T-helper 2 cell treated with Interferon-gamma antibody and Interleukin-4, amounts not matched to agents 100 ng/mL and 5 ng/mL, for 36 hours (primary cell): ENCODE results near the gene DPCD. TPM values are rescaled to one million over a fixed set of nuclear protein-coding genes. Genes with fewer than 3 reads are reported as not detected.

Source experiments
- intact Hi-C: fragments of 100-400 bp; cut with micrococcal nuclease; formaldehyde crosslinking; loops from one replicate; pipeline ENCODE4 v1.15.1; 2023
- total RNA-seq: library from RNA; stranded (reverse); gene quantifications from 2 replicates; pipeline ENCODE4 v1.2.3, GENCODE V29; 2022

Gene DPCD
- total RNA-seq, 1 donor from 2014 or later, result 2.0 TPM

- intact Hi-C loops, result no loop called here
Measured at GRCh38 chr10:101653536-101653935, 65.4 kb downstream of the DPCD start.

DNA sequence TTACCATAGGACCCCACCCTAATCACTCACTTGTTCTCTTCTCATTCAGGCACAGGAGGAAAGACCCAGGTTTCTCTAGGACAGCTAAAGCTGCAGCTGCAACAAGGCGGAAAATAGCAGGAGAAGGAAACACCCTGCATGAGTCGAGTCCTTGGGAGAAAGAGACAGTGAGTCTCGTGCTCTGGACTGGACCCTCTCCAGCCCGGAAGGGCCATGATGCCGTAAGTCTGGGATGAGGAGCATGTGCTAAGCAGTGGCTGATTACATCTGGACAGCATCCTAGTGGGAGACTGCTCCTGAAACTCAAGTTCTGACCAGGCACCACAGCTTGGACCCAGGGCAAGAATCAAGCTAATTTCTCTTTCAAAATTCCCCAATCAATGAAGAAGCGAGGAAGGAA is 67.4 kb downstream of the DPCD start:
- intact Hi-C loops, result no loop called here

DNA sequence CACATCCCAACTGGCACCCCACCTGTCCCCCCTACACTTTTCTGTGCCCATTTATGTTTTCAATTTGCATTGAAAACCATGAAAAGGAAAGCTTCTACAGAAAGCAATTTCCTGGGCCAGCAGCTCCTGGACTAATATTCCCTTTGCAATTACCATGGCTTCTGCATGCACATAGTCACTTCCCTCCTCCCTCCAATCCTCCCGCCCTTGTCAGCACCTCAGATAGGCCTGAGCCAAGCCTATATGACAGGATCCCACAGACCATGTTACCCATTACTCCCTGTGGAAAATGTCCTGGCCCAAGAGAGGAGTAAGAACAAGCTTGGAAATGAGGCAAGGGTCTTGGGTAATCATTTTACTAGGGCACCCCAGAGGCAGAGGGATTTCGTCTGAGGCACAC is 68.8 kb downstream of the DPCD start:
- intact Hi-C loops, result no loop called here

DNA sequence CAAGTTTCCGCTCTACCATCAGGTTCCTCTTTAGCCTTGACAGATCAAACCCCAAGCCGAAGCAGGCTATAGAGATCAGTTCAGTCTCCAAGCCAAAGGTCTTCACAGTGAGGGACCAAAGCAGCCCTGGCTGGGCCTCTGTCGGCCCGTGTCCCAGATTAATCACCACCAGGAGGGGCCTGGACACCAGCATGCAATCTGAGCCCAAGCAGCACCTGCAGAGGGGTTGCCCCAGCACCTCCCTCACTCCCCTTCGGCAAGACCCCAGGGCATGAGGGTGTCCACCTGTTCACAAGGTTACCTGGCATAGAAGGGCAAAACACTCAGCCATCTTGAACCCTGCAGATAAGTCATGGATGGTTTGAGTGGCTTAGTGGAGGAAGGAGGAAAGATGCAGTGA is 70.9 kb downstream of the DPCD start:
- intact Hi-C loops, result no loop called here

Other genes starting within 250 kb of the DPCD start
- gene BTRC, start 234.2 kb upstream of the DPCD start, total RNA-seq, result 13.7 and 16.0 TPM in 2 replicates
- gene POLL, start 64 bp upstream of the DPCD start, total RNA-seq, result 29.2 and 30.6 TPM in 2 replicates
- 37.3 and 40.7 TPM in 2 replicates for gene FBXW4, start 106.8 kb downstream of the DPCD start, total RNA-seq
- gene FGF8, start 187.8 kb downstream of the DPCD start, total RNA-seq, result not detected in 2 replicates
- 36.3 and 40.0 TPM in 2 replicates for gene NPM3, start 195.1 kb downstream of the DPCD start, total RNA-seq
- gene OGA, start 230.1 kb downstream of the DPCD start, total RNA-seq, result 128 and 129 TPM in 2 replicates